Stimulated activated CD4-positive, alpha-beta T cell treated with anti-CD3 and anti-CD28 coated beads, Interleukin-12 subunit alpha, Interleukin-12 subunit beta, amount 100 ng/mL, for 48 hours (primary cell): ENCODE results near the gene VAV2.

Experiments used
- DNase-seq, 3 donors: peaks; one replicate each; pipeline ENCODE4 v3.0.0-alpha.2; 2020; ENCODE audit warnings: low read depth in 2 of 3, low spot score in 1 of 3

The VAV2 gene

DNA sequence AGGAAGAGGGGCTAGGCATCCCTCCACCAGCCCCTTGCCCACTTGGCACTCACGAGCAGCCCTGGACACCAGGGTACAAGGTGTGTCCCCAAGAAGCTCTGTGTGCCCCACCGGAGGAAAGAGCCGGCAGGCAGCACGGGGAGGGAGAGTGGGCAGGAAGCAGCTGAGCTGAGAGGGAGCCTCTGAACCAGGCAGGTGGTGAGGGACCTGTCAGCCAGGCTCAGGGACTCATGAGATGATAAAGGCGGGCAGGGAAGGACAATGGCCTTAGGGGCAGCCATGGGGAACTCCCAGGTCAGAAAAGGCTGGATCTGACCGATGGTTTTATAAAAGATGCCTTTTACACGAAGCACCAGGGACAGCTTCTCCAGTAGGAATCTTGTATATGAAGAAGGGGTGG, 112.0 kb downstream of the VAV2 start:
- DNase-seq: no peak

DNA sequence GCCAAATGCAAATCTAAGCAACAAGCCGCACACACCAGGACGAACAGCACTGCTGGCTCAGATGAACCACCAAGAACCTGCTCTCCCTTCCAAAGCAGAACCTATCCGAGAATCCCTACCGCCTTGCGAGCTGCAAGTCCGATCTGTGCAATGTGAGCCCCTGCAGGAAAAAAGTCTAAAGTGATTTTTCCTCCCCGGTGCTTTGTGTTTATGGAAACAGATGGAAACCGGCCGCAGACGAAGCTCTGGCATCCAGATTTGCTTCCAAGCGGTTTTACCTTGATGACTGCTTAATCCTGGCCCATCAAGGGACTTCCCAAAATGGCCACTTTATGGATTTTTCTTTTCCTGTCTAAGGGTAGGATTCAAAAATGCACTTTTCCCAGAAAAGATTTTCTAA, 112.5 kb downstream of the VAV2 start:
- no peak for DNase-seq

DNA sequence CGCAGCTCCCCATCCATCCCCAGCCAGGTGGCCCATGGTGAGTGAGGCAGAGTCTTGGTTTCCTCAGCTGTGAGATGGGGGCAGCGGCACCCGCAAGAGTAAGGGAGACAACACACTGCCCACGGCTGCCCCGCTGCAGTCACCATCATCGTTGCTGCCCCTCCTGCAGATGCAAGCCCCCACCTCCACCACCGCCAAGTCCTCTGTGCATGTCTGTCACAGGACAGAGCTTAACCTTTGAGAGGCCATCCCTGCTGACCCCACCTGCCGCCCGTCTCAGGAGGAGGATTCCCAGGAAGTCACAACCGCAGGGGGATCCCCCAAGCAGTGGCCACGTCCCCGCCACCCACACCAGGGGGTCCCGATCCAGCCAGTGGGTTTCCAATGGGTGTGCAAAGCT, 113.7 kb downstream of the VAV2 start:
- no peak for DNase-seq

DNA sequence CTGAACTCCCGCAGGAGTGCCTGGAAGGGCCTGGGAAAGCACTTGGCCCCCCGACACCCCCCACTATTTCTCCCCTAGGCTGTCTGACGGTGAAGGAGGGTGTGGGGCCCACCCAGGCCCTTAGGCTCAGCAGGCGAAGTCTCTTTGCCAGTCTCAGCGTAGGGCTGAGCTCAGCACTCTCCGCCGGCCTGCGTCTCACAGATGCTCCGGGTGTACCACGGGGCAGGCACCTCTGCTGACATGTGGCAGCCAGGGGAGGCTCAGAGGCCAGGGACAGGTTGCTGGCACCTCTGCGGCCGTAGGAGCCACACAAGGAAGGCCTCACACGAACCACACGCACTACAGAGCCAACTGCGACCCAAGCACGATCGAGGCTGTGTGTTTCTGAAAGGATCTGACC, 114.2 kb downstream of the VAV2 start:
- no peak for DNase-seq

DNA sequence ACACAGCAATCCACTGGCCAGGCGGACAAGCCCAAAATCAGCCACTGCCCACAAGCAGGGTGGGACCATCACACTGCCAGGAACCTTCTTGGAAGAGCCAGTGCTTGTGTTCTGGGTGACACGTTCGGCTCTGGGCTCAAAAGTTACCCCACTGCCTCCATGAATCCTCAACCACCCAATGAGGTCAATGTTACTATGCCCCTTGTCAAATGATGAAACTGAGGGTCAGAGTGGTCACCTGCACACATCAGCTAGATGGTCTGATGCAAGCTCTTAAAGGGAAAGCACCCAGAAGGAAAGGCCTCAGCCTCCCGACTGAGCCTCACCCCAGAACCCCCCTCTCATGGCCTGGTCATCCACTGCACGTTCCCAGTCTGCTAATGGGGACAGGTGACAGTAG, 114.8 kb downstream of the VAV2 start:
- no peak for DNase-seq

DNA sequence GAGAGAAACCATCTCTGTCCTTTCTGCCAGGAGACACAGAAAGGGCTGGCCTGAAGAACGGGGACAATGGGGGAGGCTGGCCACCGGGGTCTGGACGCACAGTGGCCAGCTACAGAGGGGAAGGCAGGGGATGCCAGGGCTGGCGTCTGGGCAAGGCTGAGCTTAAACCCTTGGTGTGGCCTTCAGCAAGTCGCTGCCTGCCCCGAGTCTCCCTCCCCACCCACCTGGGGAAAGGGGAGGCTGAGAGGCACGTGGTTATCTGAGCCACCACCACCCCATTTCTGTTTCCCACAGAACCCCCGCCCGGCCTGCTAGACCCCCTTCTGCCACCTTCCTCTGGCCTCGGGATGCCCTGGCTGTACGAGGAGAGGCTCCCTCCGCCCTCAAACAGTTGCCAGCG, 115.3 kb downstream of the VAV2 start:
- no peak for DNase-seq

DNA sequence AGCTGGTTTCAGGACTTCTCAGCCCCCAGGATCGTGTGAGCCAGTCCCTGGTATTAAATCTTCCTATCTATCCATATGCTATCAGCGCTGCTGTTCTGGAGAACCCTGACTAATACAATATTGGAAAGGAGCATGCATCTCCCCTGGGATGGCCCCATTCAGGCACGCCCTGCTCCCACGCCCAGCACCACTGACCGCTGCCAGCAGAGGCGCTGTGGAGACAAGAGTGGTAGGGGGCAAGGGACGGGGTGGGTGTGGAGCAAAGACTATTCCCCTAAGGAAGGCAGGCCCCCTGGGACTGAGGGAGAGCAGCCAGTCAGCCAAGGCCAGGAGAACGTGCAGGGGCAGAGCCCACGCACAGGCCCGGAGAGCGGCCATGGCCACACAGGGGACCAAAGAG, 116.0 kb downstream of the VAV2 start:
- DNase-seq: no peak

DNA sequence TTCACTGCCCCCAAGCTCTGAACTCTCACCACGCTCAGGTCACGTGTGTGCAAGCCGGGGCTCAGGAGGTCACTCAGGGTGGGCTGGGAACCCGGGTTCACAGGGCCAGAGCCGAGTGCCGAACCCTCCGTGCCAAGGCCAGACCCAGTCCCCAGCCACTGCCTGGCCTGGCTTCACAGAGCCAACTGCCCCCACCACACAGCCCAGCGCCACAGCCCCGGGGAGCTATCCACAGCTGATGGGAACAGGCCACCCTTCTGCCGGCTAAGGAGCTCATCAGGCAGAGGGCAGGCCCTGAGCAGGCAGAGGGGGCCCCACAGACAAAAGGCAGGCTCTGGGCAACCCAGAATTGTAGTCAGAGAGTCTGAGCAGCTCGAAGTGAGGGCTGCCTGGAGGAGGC, 117.0 kb downstream of the VAV2 start:
- no peak for DNase-seq

DNA sequence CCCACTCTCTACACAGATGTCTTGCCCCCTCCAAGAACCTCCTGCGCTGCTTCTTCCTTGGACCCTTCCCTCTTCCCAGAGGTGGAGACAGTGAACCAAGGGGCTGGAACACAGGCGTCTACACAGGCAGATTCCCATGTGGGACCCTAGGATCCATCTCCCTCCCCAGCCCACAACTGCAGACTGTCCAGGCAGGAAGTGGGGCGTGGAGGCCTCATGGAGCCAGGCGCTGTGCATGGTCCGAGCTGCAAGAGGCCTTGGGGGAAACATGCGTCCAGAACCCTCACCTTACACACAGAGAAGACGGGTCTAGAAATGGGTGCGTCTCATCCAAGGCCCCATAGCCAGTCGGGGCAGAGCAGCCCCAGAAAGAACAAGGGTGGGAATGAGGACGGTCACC, 117.5 kb downstream of the VAV2 start:
- no peak for DNase-seq

DNA sequence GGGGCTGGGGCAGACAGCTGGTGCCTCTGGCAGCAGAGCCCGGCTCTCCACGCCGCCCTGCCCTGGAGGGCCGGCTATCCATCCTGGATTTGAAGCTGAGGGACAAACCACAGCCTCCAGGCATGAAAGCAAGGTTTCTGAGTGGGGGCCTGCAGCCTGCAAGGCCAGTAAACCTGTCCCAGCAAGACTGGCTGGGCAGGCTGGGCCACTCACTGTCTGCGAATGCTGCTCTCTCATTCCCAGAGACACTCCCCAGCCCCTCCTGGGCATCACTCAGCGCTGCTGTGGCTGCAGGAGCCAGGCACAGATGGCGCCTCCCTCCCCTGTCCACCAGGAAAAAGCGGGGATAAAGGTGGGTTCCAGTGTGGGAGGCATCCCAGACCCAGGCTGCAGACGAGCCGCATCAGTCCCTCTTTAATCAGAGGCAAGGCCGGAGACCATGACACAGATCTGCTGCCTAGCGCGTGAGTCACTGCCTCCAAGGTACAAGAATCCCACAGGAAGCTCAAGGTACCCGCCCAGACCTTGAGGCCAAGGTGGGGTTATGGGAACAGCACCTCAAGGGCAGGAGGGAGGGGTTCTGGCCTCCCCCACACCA, 118.0 kb downstream of the VAV2 start:
- DNase-seq: no peak

DNA sequence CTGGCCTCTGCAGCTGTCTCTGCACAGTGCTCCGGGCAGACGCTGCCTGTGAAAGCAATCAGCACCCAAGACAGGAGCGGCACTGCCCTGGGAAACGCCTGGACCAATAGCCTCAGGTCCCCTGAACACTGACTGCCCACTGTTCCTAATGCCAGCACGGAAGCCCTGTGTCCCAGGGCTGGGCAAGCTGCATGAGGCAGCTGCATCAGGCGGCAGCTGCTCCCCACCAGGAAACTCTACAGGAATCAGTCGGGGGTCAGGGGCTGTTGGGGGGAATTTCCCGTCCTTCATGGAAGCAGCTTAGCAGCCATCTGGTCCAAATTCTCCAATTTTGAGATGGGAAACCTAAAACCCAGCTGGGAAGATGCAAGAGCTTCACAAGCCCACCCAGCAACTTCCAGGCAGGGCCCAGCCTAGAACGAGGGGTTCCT, 118.6 kb downstream of the VAV2 start:
- DNase-seq: no peak

DNA sequence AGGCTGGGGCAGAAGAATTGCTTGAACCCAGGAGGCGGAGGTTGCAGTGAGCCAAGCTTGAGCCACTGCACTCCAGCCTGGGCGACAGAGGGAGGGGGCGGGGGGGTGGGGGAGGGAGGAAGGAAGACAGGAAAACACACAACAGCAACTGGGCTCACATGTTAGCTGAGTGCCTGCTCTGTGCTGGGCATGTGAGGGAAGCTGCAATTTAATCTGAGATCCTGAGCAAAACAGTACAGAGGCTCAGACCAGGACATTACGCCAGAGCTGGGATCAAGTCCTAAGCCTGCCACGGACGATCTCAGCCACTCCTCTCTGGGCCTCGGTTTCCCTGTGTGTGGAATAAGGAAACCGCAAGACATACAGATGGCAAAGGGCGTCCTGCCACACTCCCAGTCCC, 119.1 kb downstream of the VAV2 start:
- DNase-seq: no peak

DNA sequence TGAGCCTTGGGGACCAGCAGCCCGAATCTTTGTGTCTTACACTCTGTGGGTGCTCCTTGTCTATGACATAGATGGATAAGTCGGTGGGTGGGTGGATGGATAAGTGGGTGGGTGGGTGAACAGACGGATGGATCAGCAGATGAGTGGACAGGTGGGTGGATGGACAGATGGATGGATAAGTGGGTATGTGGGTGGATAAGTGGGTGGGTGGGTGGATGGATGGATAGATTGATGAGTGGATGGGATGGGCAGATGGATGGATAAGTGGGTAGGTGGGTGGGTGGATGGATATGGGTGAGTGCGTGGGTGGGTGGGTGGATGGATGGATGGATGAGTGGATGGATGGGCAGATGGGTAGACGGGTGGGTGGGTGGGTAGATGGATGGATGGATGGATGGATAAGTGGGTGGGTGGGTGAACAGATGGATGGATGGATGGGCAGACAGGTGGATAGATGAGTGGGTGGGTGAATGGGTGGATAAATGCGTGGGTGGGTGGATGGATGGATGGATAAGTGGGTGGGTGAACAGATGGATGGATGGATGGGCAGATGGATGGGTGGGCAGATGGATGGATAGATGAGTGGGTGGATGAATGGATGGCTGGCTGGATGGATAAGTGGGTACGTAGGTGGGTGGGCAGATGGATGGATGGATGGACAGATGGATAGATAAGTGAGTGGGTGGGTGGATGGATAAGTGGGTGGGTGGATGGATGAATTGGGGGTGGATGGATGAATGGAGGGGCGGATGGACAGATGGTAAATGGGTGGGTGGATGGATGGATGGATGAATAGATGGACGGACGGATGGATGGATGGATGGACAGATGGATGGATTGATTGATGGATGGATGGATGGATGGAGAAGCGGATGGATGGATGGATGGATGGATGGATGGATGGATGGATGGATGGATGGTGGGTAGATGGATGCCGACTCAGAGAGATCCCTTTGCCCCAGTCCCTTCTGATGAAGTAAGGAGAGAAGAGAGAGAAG, 121.2 kb downstream of the VAV2 start:
- no peak for DNase-seq

DNA sequence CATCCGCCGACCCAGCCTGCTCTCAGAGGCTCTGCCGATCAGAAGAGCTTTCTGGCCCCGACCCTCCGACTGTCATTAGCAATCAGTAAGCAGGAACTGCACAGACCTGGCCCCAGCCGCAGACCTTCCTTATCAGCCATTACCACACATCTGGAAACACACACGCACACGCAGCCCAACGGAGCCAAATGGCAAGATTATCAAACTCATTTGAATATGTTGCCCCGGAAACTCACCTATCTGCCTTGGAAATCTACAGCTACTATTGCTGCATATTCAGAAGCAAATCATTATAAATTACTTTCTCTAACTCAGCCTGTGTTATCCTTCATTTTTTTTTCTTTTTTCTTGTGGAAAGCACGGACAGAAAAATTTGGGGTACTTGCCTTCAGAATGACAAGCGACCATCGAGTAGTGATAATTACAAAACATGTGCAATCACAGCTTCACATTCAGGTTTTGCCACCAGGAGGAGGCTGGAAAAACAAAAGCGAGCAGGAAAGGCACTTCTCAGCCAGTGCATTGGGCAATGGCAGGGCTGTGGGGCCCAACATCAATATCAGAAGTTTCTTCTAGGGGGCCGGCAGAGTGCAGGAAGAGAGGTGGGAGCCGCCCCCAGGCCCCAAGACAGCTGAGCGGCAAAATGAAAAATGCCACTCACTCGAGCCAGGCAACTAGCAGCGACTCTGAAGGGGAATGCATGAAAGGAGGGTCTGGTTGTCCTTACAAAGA, 122.3 kb downstream of the VAV2 start:
- DNase-seq: peak in 1 of 3 donors; percentile 3

DNA sequence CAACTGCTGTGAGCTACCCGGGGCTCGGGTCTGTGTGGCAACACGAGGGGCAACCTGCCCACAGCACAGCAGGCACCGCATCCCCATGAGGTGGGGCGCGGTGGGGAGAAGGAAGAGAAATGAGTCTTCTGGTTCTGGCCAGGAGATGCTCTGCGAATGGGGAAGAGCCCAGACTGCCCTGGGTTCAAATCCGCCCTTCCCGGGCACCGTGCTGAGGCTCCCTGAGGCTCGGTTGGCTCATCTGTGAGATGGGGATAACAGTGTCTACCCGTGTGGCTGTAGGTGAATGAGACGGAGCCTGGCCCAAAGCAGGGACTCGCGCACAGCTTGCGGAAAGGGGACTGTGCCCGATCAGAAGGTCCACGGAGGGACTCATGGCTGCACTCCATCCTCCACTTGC, 123.9 kb downstream of the VAV2 start:
- DNase-seq: no peak

DNA sequence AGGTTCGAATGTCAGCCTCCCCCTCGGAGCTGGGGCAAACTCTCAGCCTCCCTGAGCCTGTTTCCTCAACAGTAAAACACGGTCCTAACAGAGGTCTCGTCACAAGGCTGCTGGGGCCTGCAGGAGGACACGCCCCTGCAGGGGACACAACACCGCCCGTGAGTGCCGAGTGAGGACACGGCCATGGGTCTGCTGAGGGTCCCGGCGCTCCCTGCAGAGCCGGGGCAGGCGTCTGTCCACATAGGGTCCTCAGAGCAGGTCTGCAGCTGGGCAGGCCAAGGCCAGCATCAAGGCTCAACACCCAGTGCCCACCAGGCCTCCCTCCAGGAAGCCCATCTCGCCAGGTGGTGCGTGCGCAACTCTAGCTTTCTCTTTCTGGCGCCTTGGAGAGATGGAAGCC, 125.2 kb downstream of the VAV2 start:
- DNase-seq: no peak

DNA sequence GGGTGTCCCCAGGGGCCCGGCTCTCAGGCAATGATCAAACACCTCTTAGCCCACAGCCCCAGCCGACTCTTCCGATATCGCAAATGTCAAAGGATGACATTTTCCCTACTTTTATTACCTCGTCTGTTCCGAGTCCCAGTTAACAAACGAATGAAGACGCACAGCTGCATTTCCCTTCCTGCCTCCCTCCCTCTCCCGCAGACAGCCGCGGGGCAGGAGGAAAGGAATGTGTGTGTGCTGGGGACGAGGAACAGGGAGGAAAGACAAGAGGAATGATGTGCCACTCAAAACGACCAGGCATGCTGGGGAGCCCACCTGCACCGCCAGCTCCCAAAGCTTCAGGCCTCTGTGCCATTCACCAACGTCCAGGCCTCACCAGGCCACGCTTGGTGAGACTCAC, 128.1 kb downstream of the VAV2 start:
- DNase-seq: no peak

DNA sequence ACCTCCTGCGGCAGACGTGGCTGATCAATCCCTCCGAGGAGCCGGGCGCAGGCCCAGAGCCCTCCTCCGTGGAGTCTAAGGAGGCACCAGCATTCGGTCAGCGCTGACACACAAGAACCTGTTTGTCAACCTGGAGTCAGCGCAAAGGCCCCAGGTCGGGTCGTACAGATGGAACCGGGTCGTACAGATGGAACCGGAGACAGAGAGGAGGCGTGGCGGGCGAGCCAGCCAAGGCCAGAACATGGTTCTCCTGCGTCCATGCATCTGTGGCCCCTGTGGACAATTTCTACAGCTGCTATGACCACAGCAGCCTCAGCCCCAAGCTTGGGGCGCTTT, 128.9 kb downstream of the VAV2 start:
- DNase-seq: no peak

DNA sequence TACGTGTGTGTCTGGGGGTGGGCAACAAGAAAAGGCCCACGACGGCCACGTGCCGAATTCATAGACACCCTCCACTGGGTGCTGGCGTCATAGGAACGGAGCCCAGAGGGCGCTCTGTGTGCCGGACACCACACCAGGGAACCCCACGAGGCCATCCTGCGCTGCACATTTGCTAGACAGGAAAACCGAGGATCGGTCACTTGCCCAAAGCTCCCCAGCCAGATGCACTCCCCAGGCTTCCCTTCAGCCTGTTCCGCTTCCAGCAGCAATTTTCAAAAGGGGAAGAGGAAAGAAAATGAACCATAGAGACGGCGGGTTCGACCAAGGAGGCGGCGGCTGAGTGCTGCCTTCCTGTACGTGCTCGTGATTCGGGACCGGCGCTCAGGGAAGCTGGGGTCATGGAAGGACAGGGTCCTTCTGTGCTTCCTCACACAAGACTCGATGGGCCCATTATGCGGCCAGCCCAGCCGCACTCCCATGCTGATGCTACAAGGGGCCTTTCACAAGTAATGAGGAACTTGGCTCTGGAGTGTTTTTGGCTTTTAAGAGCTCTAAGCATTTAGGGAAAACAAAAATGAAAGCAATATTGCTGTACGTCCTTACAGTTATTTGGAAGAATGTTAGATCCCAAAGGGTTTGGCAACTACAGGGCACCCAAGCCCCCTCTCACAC, 129.4 kb downstream of the VAV2 start:
- DNase-seq: no peak

DNA sequence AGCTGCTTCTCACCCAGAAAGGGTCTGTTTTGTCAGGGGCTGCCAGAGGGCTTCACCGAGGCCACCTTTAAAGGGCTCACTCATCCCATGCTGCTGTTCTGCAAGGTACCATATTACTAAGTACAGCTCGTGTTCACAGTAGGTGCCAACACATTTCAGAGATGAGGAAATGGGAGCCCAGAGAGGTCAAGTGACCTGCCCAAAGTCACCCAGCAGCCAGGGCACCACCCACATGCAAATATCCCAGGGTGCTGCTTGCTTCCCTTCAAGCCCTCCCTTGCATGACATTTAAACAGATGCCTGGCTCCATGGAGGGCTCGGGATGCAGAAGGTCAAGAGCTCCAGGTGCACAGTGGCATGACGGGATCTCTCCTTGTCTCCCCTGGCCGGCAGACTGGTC, 130.4 kb downstream of the VAV2 start:
- no peak for DNase-seq

DNA sequence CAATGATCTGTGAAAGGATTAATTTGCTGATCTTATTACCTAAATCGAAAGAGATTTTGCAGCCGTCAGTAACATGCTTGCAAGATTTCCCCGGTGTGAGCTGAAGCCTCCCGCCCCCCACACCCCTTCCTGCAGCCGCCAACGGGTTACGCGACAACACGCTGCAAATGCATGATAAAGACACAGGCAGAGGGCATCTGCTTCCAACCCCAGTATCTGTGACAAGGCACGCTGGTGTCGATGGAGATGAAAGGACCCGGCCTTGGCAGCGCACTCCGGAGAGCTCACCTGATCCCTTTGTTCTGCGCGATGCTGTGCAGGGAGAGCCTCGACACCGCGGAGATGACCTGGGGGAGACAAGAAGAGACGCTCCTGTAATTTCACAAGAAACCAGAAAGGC, 131.0 kb downstream of the VAV2 start:
- DNase-seq: no peak

DNA sequence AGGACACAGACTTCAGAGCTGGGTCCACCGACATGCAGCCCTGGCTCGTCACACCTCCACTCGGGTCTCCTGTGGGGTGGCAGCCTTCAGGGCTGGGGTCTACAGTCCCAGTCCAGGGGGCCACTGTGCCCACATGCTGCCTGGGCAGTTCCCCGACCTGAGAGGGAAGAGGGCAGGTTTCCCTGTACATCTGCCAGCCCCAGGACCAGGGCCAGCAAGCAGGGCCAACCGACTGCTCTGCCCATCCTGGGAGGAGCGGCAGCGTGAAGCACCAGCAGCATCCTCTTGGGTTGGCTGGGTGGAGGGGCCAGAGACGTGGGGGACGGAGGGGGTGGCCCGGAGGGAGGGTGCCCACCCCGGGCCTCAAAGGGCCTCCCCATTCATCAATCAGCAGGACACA, 133.4 kb downstream of the VAV2 start:
- DNase-seq: no peak
